ENCODE results near the gene ST3GAL3. TPM values are rescaled to one million over a fixed set of nuclear protein-coding genes. Genes with fewer than 3 reads are reported as not detected.

ST3GAL3 gene
- total RNA-seq, 1 donor from 2014 or later, result 5.5 TPM

GRCh38 chr1:43968348-43968948 is 261.1 kb downstream of the ST3GAL3 start:
- ATAC-seq, result no peak

DNA sequence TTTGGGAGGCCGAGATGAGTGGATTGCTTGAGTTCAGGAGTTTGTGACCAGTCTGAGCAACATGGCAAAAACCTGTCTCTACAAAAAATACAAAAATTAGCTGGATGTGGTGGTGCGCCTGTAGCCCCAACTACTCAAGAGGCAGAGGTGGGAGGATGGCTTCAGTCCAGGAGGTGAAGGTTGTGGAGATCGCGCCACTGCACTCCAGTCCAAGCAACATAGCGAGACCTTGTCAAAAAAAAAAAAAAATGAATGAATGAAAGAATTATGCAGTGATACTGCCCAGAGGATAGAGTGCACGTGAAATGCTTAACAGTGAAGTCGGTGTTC is 262.0 kb downstream of the ST3GAL3 start:
- ATAC-seq, result no peak

GRCh38 chr1:43969746-43970466 is 262.6 kb downstream of the ST3GAL3 start, which contains the start of gene DPH2:
Gene DPH2 (plus strand): TSS chr1:43970010. CDS start chr1:43970176, 166 bp downstream.
- peak; percentile 87 for ATAC-seq

GRCh38 chr1:43970502-43970901 is 263.2 kb downstream of the ST3GAL3 start:
- ATAC-seq, result no peak

- no peak for ATAC-seq
These were observed 263.6 kb downstream of the ST3GAL3 start for GRCh38 chr1:43970911-43971310.

- ATAC-seq, result no peak
These were observed 264.1 kb downstream of the ST3GAL3 start for GRCh38 chr1:43971336-43971980.

- ATAC-seq, result no peak
These were observed 266.7 kb downstream of the ST3GAL3 start for GRCh38 chr1:43973981-43974442.

DNA sequence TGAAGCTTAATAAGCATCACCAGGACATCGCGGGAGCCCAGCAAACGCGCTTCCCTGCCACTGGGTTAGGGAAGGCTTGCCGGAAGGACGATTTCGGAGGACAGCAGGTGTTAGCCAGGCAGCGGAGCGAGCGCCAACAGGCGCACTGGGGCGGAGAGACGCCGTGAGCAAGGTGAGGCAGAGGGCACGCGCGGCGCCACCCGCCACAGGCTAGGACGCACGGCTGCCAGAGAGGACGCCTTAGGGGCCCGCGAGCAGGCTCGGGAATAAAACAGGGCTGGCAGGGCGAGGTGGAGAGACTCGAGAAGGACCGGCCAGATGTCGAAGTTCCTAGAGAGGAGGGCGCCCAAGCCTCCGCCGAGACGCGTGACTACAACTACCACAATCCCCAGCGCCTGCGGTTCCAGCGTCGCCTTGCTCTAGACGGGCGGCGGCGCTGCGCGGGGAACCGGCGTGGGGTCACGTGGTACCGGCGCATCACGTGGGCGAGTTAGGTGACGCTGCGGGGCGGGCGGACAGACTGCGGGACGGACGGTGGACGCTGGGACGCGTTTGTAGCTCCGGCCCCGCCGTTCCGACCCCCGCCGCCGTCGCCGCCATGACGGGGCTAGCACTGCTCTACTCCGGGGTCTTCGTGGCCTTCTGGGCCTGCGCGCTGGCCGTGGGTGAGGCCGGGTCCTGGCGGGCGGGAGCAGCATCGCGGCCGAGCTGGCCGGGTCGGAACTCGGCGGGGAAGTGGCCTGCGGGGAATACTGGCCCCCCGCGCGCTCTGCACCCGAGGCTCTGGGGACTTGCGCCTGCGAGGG is 267.3 kb downstream of the ST3GAL3 start, which contains the start of gene ATP6V0B:
TSS of gene ATP6V0B (plus strand) at position 518 of the 806 bp plus-strand sequence. CDS start at position 599, 81 bp downstream.
- peak; percentile 82 for ATAC-seq

GRCh38 chr1:43975249-43975961 is 268.1 kb downstream of the ST3GAL3 start:
- peak; percentile 26 for ATAC-seq

DNA sequence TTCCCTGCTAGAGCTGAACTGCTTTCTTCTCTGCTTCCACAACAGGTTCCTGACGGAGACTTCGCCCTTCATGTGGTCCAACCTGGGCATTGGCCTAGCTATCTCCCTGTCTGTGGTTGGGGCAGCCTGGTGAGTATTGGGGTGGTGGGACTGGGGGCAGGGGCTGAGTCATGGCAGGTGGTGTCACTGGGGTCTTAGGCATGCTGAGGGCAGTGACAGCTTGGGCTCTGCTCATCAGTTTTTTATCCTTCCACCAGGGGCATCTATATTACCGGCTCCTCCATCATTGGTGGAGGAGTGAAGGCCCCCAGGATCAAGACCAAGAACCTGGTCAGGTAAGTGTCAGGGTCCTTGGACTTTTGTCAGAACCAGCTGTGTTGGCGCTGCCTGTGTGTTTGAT is 268.7 kb downstream of the ST3GAL3 start:
- ATAC-seq, result no peak

DNA sequence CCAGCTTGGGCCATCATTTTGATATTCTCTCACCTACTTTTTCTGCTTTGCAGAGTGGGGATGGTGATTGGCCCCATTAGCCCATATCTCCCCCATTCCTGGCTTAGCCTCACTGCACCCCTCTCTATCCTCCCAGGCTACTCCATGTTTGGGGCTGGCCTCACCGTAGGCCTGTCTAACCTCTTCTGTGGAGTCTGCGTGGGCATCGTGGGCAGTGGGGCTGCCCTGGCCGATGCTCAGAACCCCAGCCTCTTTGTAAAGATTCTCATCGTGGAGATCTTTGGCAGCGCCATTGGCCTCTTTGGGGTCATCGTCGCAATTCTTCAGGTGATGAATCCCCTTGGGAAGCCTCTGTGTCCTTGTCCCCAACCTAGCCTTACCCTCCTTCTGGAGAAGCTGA is 269.6 kb downstream of the ST3GAL3 start:
- ATAC-seq, result no peak

- no peak for ATAC-seq
These were observed 270.3 kb downstream of the ST3GAL3 start for GRCh38 chr1:43977376-43978263.

- no peak for ATAC-seq
These were observed 270.9 kb downstream of the ST3GAL3 start for GRCh38 chr1:43978264-43978550.

DNA sequence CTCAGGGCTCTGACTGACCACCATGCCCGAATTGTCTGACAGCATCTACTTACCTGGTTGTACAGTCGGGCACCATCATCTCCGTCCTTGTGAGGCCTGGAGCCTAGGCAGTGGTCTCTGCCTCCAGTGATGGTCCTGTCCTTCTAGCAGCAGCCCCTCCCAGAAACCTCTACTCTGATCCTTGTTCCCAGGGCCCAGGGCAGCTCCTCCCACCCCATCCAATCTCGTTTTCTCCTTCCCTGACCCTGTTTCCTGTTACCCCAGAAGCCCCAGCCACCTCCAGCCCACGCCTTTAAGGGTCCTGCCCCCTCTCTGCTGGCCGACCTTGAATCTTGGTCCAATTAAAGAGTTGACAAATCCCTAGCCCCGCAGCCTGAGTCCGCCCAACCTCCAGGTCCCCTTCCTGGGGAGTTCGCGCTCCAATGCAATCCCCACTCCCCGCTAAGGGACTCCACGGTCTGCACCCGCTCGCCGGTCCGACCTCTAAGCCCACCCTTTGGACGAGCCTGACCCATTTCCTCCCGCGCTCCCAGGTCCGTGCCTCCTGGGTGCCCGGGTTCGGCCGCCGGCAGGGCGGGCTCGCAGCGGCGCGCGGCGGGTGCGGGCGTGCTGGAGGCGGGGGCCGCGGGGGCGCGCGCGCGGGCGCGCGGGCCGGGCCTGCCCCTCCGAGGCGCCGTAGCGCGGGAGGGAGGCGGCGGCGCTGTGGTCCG is 271.4 kb downstream of the ST3GAL3 start, which contains the start of gene B4GALT2:
TSS of gene B4GALT2 (plus strand) at position 660 of the 710 bp plus-strand sequence. CDS start 1,951 bp downstream, outside the sequence.
- no peak for ATAC-seq

- ATAC-seq, result no peak
These were observed 271.9 kb downstream of the ST3GAL3 start for GRCh38 chr1:43979261-43979527.

DNA sequence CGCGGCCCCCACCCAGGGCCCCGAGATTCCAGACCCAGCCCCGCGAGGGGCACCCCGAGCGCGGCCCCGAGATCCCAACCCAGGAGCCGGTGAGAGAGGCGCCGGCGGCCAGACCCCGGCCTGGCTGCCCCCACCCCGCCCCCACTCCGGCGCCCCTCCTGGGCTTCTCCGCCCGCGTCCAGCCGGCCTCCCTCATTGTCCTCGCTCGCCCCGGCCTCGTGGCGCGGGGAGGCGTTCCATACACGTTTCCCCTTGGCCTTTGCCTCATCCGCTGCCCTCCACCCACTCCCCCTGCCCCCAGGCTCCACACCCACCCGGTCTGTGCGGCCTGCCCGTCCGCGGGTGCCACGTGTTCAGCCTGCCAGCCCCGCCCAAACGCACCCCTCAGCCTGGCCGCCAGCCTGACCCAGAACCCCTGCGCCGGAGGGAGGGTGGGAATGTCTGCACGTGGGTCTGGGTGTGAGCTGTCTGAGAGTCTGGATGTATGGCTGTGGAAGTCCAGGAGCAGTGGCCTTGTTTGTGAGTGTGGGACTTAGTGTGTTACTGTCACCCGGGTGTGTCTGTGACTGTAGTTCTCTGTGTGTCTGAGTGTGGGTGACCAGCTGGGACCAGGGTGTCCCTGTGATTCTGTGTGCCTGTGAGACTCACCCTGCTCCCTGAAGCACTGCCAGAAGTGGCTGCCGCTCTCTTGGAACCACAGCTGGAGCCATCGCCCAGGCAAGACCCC is 272.4 kb downstream of the ST3GAL3 start:
- peak; percentile 9 for ATAC-seq

DNA sequence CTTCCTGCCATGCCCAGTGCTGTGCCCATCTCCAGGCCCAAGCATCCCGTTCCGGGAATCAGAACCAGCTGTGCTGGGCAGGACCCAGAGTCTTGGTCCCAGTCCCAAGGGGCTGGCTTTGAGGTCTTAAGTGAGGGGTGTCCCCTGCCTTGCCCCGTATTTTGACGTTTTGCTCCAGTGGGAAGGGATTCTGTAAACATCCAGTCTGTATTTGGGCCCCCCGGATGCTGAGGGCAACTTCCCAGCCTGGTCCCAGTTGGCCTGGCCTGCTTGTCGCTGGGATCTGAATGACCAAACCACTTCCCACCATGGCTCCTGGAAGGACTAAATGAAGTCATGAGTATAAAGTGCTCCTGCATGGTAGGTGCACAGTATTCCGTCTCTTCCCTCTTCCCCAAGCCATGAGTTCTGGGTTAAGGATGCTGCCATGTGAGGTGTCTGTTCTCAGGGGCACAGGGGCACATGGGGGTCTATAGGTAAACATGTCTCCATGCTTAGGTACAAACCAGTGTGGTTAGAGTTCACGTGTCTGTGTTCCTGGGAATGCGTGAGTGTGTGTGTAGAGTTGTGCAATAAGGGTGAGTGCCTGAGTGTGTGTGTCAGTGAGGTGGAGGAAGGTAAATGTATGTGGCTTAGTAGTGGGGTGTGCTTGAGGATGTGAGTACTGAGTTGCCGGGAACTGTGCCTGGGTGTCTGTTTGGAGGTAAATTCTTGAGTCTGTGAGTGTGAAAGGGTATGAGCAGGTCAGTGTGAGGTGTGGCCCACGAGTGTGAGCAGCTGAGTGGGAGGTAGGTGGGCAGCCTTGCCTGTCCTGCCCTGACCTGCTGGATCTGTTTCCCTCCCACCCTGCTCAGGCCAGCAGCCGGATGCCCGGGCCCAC is 273.2 kb downstream of the ST3GAL3 start:
- peak; percentile 78 for ATAC-seq
